Measurements from ENCODE around the gene ZNF318.

- no peak for TF ChIP-seq CTCF (conservative IDR thresholded peaks at IDR 0.05 in 1 of 2, IDR thresholded peaks at IDR 0.05 in 1 of 2; ENCODE audit: extremely low read depth in 1 of 2, insufficient read depth in 1 of 2, low read depth in 1 of 2, low read length in 2 of 2)
- no peak for TF ChIP-seq EZH2 (IDR thresholded peaks at IDR 0.05; ENCODE audit: borderline replicate concordance, low read length)
These were observed 67.3 kb downstream of the ZNF318 start for GRCh38 chr6:43302126-43302525.

All from mammary epithelial cell (primary cell).